ENCODE measurements around the gene MYL12B.
"Not testable (repeated sequence)": the region's sequence is repeated elsewhere in the genome, so short reads cannot be mapped to it uniquely, and the experiment has no call there.

Gene MYL12B

GRCh38 chr18:3261373-3262233 lies at the start of gene MYL12B:
Gene MYL12B, plus strand, starts transcription at chr18:3262133. Its CDS starts 10,766 bp downstream, at chr18:3272899.
- DNase-seq (ENCODE audit: low spot score), result peak; percentile 90

- no peak for DNase-seq (ENCODE audit: low spot score)
Observed at GRCh38 chr18:3212657-3213056, 49.3 kb upstream of the MYL12B start.

GRCh38 chr18:3213300-3214059 lies 48.5 kb upstream of the MYL12B start:
- DNase-seq (ENCODE audit: low spot score), result no peak

- no peak for DNase-seq (ENCODE audit: low spot score)
Observed at GRCh38 chr18:3214855-3215637, 46.9 kb upstream of the MYL12B start.

- DNase-seq (ENCODE audit: low spot score), result no peak
Observed at GRCh38 chr18:3216987-3217386, 44.9 kb upstream of the MYL12B start.

GRCh38 chr18:3217948-3218647 lies 43.8 kb upstream of the MYL12B start:
- no peak for DNase-seq (ENCODE audit: low spot score)

GRCh38 chr18:3218819-3219218 lies 43.1 kb upstream of the MYL12B start:
- no peak for DNase-seq (ENCODE audit: low spot score)

GRCh38 chr18:3219241-3219630 lies 42.7 kb upstream of the MYL12B start:
- no peak for DNase-seq (ENCODE audit: low spot score)

GRCh38 chr18:3219631-3220335 lies 42.1 kb upstream of the MYL12B start, which contains the start of gene MYOM1:
Gene MYOM1, minus strand, starts transcription at chr18:3219968. Its CDS starts 4,745 bp downstream, at chr18:3215223.
- no peak for DNase-seq (ENCODE audit: low spot score)

GRCh38 chr18:3220868-3221267 lies 41.1 kb upstream of the MYL12B start:
- not testable (repeated sequence) for DNase-seq (ENCODE audit: low spot score)

GRCh38 chr18:3221496-3221895 lies 40.4 kb upstream of the MYL12B start:
- no peak for DNase-seq (ENCODE audit: low spot score)

- DNase-seq (ENCODE audit: low spot score), result no peak
Observed at GRCh38 chr18:3223356-3223755, 38.6 kb upstream of the MYL12B start.

GRCh38 chr18:3224223-3224622 lies 37.7 kb upstream of the MYL12B start:
- no peak for DNase-seq (ENCODE audit: low spot score)

GRCh38 chr18:3225588-3225987 lies 36.3 kb upstream of the MYL12B start:
- no peak for DNase-seq (ENCODE audit: low spot score)

GRCh38 chr18:3226048-3226447 lies 35.9 kb upstream of the MYL12B start:
- no peak for DNase-seq (ENCODE audit: low spot score)

- DNase-seq (ENCODE audit: low spot score), result no peak
Observed at GRCh38 chr18:3230401-3231334, 31.3 kb upstream of the MYL12B start.

- no peak for DNase-seq (ENCODE audit: low spot score)
Observed at GRCh38 chr18:3233004-3233403, 28.9 kb upstream of the MYL12B start.

- no peak for DNase-seq (ENCODE audit: low spot score)
Observed at GRCh38 chr18:3233433-3234168, 28.3 kb upstream of the MYL12B start.

- no peak for DNase-seq (ENCODE audit: low spot score)
Observed at GRCh38 chr18:3234457-3234856, 27.5 kb upstream of the MYL12B start.

Measured in left forelimb (tissue), 1 donor.